ENCODE results near the gene MARCHF3. TPM values are rescaled to one million over a fixed set of nuclear protein-coding genes. Genes with fewer than 3 reads are reported as not detected.
"Not testable (repeated sequence)": the region's sequence is repeated elsewhere in the genome, so short reads cannot be mapped to it uniquely, and the experiment has no call there.

Gene MARCHF3
- total RNA-seq, 2 experiments from 2014 or later, result 2.0 to 2.4 TPM

DNA sequence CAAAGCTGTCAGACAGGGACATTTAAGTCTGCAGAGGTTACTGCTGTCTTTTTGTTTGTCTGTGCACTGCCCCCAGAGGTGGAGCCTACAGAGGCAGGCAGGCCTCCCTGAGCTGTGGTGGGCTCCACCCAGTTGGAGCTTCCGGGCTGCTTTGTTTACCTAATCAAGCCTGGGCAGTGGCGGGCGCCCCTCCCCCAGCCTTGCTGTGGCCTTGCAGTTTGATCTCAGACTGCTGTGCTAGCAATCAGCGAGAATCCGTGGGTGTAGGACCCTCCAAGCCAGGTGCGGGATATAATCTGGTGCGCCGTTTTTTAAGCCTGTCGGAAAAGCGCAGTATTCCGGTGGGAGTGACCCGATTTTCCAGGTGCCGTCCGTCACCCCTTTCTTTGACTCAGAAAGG, 134.6 kb downstream of the MARCHF3 start:
- ATAC-seq; CTCF ChIA-PET; DNase-seq; H3K4me1 Mint-ChIP-seq (ENCODE audit: low read depth); H3K9me3 Mint-ChIP-seq (ENCODE audit: insufficient read depth); H3K27ac Mint-ChIP-seq; H3K36me3 Mint-ChIP-seq (ENCODE audit: low read depth); H3K4me3 Mint-ChIP-seq; H3K27me3 Mint-ChIP-seq (ENCODE audit: low read depth); POLR2A ChIA-PET: not testable (repeated sequence)

GRCh38 chr5:126890414-126890813, 139.9 kb downstream of the MARCHF3 start:
- H3K27ac Mint-ChIP-seq; ATAC-seq; CTCF ChIA-PET; H3K9me3 Mint-ChIP-seq (ENCODE audit: insufficient read depth); H3K4me3 Mint-ChIP-seq; DNase-seq; POLR2A ChIA-PET; H3K36me3 Mint-ChIP-seq (ENCODE audit: low read depth); H3K27me3 Mint-ChIP-seq (ENCODE audit: low read depth); H3K4me1 Mint-ChIP-seq (ENCODE audit: low read depth): not testable (repeated sequence)

DNA sequence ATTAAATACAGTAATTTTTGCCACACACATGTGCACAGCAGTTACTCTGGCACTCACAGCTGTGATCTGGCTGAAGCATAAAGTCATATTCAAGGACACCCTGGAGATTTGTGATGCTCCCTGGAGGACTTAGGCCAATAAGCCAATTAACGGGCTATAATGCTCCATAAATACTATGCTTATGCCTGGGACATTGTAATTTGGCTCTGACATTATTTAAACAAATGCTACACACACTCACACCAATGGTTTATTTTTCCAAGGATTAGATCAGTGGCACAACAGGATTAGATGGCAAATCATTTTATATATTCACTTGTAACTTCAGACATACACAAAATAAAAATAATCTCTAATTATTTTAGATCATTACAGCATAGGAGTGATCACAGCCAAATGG, 142.2 kb downstream of the MARCHF3 start:
- Mint-ChIP-seq H3K4me1 (ENCODE audit: low read depth) (no peaks in the 10 kb centered on the region), H3K27me3 (ENCODE audit: low read depth) (no peaks in the 10 kb centered on the region), H3K27ac (no peak overlapping the region), H3K9me3 (ENCODE audit: insufficient read depth) (no peaks in the 10 kb centered on the region), H3K36me3 (ENCODE audit: low read depth) (no peaks in the 10 kb centered on the region), H3K4me3 (no peak overlapping the region)
- DNase-seq (no peak), ATAC-seq (no peak)
- POLR2A ChIA-PET, result no interaction called here
- CTCF ChIA-PET, result no interaction called here

DNA sequence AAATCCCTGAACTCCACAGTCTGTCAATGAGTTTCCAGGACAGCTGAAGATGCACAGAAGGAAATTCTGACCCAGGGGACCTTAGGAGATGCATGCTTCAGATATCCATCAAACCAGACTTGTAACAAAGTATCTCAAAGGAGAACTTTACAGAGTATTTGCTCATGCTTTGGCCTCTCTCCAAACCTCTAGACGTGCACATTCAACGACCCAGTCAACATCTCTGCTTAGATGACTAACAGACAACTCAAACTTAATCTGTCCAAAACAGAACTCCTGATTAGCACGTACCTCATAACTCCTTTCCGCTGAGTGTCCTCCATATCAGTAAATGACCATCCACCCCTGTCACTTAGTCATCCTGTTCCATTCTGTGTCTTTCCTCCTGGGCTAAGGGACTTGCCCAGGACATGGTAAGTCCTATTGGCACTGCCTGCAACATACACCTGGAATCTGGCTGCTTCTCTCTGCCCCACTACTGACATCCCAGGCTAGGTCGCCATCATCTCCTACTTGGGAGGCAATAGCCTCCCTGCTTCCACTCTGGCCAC, 146.0 kb downstream of the MARCHF3 start:
- Mint-ChIP-seq H3K9me3 (ENCODE audit: insufficient read depth) (no peaks in the 10 kb centered on the region), H3K4me1 (ENCODE audit: low read depth) (no peaks in the 10 kb centered on the region), H3K36me3 (ENCODE audit: low read depth) (no peaks in the 10 kb centered on the region), H3K27ac (no peak overlapping the region), H3K27me3 (ENCODE audit: low read depth) (no peaks in the 10 kb centered on the region), H3K4me3 (no peak overlapping the region)
- ChIA-PET POLR2A (no interaction called here), CTCF (no interaction called here)
- DNase-seq (no peak), ATAC-seq (no peak)

DNA sequence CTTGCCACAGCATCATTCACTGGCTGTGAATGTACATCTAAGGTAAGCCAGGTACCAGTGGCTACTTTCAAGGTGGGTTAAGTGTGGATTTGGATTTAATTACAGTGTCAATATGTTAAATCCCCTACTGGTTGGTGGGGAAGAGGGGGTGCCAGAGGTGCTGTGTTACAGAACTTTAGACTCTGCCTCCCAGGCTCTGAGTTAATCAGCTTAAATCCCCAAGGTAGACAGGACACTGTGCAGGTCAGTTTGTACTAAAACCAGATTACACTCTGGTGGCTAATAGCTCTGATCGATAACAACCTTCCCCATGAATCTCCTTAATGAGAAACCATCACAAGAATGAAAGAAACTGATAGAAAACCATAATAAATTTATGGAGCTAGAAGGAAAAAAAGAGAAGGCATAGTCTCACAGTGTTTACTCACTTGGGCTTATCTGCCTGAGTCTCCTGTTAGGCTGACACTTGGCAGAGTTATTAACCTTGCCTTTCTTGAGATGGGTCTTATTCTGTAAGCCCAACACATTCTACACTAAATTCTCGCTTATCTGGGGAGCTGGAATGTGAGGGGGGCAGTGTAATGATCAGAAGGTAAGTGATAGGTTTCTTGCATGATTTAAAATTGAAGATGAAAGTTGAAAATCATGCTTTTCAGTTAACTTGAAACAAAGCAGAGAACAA, 146.7 kb downstream of the MARCHF3 start:
- POLR2A ChIA-PET, result interaction anchor here (0.6 kb wide), 1 partner anchor 14 kb away, joined by 4 read pairs; no protein-coding TSS in a partner anchor
- Mint-ChIP-seq H3K4me3 (no peak overlapping the region), H3K4me1 (ENCODE audit: low read depth) (no peaks in the 10 kb centered on the region), H3K27me3 (ENCODE audit: low read depth) (no peaks in the 10 kb centered on the region), H3K36me3 (ENCODE audit: low read depth) (no peaks in the 10 kb centered on the region), H3K9me3 (ENCODE audit: insufficient read depth) (no peaks in the 10 kb centered on the region), H3K27ac (no peak overlapping the region)
- CTCF ChIA-PET, result no interaction called here
- no peak for DNase-seq
- no peak for ATAC-seq

GRCh38 chr5:126881821-126882600, 148.3 kb downstream of the MARCHF3 start:
- POLR2A ChIA-PET, result interaction anchor here (1.2 kb wide), 1 partner anchor 28 kb away, joined by 4 read pairs; no protein-coding TSS in a partner anchor

DNA sequence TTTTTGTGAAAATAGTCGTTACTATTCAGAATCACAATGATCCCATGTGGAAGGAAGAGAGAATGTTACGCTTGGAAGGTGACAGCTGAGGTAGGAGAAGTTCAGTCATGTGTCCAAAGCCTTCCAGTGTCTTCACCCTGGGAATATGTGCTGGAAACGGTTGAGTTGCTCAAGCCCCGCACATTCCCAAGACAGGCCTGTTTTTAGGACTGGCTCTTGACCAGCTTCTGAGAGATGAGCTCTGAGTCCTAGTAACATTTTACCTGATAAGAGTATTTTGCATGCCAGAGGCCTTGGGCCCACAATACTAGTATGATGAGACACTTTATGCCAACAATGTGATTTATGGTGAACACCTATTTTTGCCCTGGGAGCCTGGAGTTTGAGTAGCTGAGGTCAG, 151.7 kb downstream of the MARCHF3 start:
- Mint-ChIP-seq H3K9me3 (ENCODE audit: insufficient read depth) (no peaks in the 10 kb centered on the region), H3K4me3 (no peak overlapping the region), H3K27me3 (ENCODE audit: low read depth) (no peaks in the 10 kb centered on the region), H3K36me3 (ENCODE audit: low read depth) (no peaks in the 10 kb centered on the region), H3K4me1 (ENCODE audit: low read depth) (no peaks in the 10 kb centered on the region), H3K27ac (no peak overlapping the region)
- DNase-seq (no peak), ATAC-seq (no peak)
- ChIA-PET POLR2A (no interaction called here), CTCF (no interaction called here)

More at GRCh38 chr5:126881821-126882600, 148.3 kb downstream of the MARCHF3 start:
- no peaks in the 10 kb centered on the region for H3K4me1 Mint-ChIP-seq (ENCODE audit: low read depth)
- no peak overlapping the region for H3K27ac Mint-ChIP-seq
- CTCF ChIA-PET, result no interaction called here
- H3K9me3 Mint-ChIP-seq (ENCODE audit: insufficient read depth), result no peaks in the 10 kb centered on the region
- H3K27me3 Mint-ChIP-seq (ENCODE audit: low read depth), result no peaks in the 10 kb centered on the region
- no peaks in the 10 kb centered on the region for H3K36me3 Mint-ChIP-seq (ENCODE audit: low read depth)
- ATAC-seq, result no peak
- no peak for DNase-seq
- no peak overlapping the region for H3K4me3 Mint-ChIP-seq

DNA sequence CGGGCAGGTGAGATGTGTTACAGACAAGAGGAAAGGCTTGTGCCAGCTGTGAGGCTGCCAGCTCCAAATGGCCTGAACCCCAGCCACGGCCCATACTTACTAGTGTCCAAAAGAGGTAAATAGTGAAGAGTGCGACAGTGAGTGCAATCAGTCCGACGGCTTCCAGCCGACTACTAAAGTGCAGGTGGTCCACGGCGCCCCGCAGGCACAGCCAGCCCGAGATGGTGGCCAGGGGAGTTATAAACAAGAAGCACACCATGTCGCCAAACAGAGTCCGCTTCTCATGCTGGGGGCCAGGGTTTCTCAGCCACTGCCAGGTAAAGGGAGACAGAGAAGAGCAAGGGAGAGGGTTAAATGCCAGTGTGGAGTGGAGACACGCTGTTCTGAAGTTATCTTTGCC, 152.3 kb downstream of the MARCHF3 start:
- DNase-seq (no peak), ATAC-seq (no peak)
- no peaks in the 10 kb centered on the region for H3K9me3 Mint-ChIP-seq (ENCODE audit: insufficient read depth)
- ChIA-PET CTCF (no interaction called here), POLR2A (no interaction called here)
- no peaks in the 10 kb centered on the region for H3K4me1 Mint-ChIP-seq (ENCODE audit: low read depth)
- no peaks in the 10 kb centered on the region for H3K36me3 Mint-ChIP-seq (ENCODE audit: low read depth)
- no peak overlapping the region for H3K4me3 Mint-ChIP-seq
- H3K27me3 Mint-ChIP-seq (ENCODE audit: low read depth), result no peaks in the 10 kb centered on the region
- no peak overlapping the region for H3K27ac Mint-ChIP-seq

GRCh38 chr5:126877602-126878001, 152.8 kb downstream of the MARCHF3 start:
- no peak for DNase-seq
- ChIA-PET CTCF (no interaction called here), POLR2A (no interaction called here)
- no peak for ATAC-seq
- no peaks in the 10 kb centered on the region for H3K36me3 Mint-ChIP-seq (ENCODE audit: low read depth)
- no peak overlapping the region for H3K27ac Mint-ChIP-seq
- H3K4me1 Mint-ChIP-seq (ENCODE audit: low read depth), result no peaks in the 10 kb centered on the region
- no peaks in the 10 kb centered on the region for H3K27me3 Mint-ChIP-seq (ENCODE audit: low read depth)
- H3K9me3 Mint-ChIP-seq (ENCODE audit: insufficient read depth), result no peaks in the 10 kb centered on the region
- no peak overlapping the region for H3K4me3 Mint-ChIP-seq

- CTCF ChIA-PET, result no interaction called here
- POLR2A ChIA-PET, result interaction anchor here (0.8 kb wide), 1 partner anchor 21 kb away, joined by 3 read pairs; no protein-coding TSS in a partner anchor
Measured at GRCh38 chr5:126875303-126875785, 155.0 kb downstream of the MARCHF3 start.

DNA sequence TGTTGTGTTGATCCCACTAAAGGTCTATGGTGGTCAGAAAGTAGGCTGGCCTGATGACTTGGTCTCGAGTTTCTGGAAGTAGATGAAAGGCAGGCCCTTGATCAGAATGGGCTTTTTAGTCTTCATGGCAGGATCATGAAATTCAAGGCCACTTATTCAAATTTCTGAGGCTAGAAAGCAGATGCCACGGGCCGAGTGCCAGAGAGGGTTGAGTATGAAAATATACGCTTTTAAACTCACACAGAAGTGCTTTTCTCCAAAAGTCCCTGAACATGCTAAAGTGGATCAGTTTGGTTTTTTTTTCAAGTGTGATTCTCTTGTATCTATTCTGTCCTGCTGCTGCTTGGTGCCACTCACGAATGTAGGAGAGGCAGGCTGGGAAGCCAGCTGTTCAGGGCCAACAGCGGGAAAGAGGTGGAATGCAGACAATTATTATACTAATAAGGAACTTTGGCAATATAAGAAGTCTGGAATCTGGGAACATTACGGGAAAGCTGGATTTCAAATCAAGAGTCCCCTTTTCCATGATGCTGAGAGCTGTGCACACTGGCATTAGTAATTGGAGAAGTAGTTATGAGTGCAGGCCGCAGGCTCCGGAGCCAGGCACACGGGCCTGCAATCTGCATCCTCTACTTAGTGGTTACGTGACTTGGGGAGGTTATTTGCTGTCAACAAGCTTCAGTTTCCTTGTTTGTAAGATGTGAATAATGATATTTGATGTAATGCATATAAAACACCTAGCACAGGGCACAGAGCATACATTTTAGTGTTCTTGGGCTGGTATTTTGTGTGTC, 157.6 kb downstream of the MARCHF3 start:
- H3K4me3 Mint-ChIP-seq, result no peak overlapping the region
- CTCF ChIA-PET, result no interaction called here
- no peak for DNase-seq
- H3K27me3 Mint-ChIP-seq (ENCODE audit: low read depth), result no peaks in the 10 kb centered on the region
- H3K36me3 Mint-ChIP-seq (ENCODE audit: low read depth), result peaks cover 2% of the 10 kb centered on the region
- no peak overlapping the region for H3K27ac Mint-ChIP-seq
- H3K9me3 Mint-ChIP-seq (ENCODE audit: insufficient read depth), result no peaks in the 10 kb centered on the region
- POLR2A ChIA-PET, result interaction anchor here (0.6 kb wide), 1 partner anchor 61 kb away, joined by 3 read pairs; no protein-coding TSS in a partner anchor
- ATAC-seq, result no peak
- H3K4me1 Mint-ChIP-seq (ENCODE audit: low read depth), result peaks cover 10% of the 10 kb centered on the region

More at GRCh38 chr5:126875303-126875785, 155.0 kb downstream of the MARCHF3 start:
- Mint-ChIP-seq H3K36me3 (ENCODE audit: low read depth) (no peaks in the 10 kb centered on the region), H3K27me3 (ENCODE audit: low read depth) (no peaks in the 10 kb centered on the region), H3K4me3 (no peak overlapping the region), H3K9me3 (ENCODE audit: insufficient read depth) (no peaks in the 10 kb centered on the region), H3K27ac (no peak overlapping the region), H3K4me1 (ENCODE audit: low read depth) (no peaks in the 10 kb centered on the region)
- DNase-seq (no peak), ATAC-seq (no peak)

- peaks cover 2% of the 10 kb centered on the region for H3K36me3 Mint-ChIP-seq (ENCODE audit: low read depth)
- ChIA-PET POLR2A (no interaction called here), CTCF (no interaction called here)
- H3K4me3 Mint-ChIP-seq, result no peak overlapping the region
- peaks cover 10% of the 10 kb centered on the region for H3K4me1 Mint-ChIP-seq (ENCODE audit: low read depth)
- DNase-seq, result no peak
- no peak for ATAC-seq
- no peak overlapping the region for H3K27ac Mint-ChIP-seq
- no peaks in the 10 kb centered on the region for H3K9me3 Mint-ChIP-seq (ENCODE audit: insufficient read depth)
- no peaks in the 10 kb centered on the region for H3K27me3 Mint-ChIP-seq (ENCODE audit: low read depth)
Measured at GRCh38 chr5:126871441-126871840, 158.9 kb downstream of the MARCHF3 start.

Measured in activated CD8-positive, alpha-beta T cell treated with anti-CD3 and anti-CD28 coated beads, Interleukin-2, amount 10 ng/mL, durations not matched to agents 7 days and 5 days (primary cell).